ENCODE measurements around the gene SLC4A8.

DNA sequence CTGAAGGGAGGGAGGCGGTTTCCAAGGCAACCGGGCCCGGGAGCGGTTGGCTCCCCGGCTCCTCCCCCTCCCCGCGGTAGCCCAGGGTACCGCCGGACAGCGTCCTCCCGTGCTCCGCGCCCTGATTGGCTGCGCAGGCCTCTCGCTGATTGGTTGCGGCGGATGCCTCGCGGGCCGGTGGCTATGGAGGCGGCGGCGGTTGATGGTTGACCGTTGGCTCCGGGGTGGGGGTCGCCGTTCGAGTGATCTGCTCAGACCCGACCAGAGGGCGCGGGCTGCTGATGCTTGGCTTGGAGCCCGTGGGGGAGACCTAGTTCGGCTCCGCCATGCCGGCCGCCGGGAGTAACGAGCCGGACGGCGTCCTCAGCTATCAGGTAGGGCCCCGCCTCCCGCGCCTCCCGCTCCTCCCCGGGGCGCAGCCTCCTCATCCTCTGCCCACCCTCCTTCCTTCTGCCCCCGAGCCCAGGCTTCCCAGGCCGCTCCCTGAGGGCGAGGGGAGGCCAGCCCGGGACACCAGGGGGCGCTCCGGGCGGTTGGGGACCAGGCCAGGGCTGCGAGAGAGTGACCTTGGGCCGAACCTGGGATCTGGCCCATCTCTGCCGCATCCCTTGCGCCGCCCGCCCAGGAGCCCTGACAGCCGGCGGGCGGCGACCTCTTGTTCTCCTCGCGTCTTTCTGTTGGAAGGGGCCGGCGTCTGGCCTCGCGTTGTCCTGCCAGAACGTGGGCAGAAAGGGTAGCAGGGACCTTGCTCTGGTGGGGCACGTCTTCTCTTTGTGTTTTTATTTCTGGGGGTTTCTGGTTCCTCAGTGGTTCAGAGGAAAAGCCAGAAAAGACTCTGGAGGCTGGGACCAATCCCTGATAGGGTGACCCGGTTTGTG, at the start of gene SLC4A8:
- TF ChIP-seq, protein P1, sequence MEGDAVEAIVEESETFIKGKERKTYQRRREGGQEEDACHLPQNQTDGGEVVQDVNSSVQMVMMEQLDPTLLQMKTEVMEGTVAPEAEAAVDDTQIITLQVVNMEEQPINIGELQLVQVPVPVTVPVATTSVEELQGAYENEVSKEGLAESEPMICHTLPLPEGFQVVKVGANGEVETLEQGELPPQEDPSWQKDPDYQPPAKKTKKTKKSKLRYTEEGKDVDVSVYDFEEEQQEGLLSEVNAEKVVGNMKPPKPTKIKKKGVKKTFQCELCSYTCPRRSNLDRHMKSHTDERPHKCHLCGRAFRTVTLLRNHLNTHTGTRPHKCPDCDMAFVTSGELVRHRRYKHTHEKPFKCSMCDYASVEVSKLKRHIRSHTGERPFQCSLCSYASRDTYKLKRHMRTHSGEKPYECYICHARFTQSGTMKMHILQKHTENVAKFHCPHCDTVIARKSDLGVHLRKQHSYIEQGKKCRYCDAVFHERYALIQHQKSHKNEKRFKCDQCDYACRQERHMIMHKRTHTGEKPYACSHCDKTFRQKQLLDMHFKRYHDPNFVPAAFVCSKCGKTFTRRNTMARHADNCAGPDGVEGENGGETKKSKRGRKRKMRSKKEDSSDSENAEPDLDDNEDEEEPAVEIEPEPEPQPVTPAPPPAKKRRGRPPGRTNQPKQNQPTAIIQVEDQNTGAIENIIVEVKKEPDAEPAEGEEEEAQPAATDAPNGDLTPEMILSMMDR (IDR thresholded peaks at IDR 0.05), result peak; percentile 90
- TF ChIP-seq ZFP36 (IDR thresholded peaks at IDR 0.05; ENCODE audit: borderline replicate concordance, partially characterized antibody) (no peak), POLR2AphosphoS2 (conservative IDR thresholded peaks at IDR 0.05; ENCODE audit: low read length) (no peak), RAD21 (conservative IDR thresholded peaks at IDR 0.05 in 1 of 2, IDR thresholded peaks at IDR 0.05 in 1 of 2) (peak; percentile 56 to 79), TFCP2L1 (CRISPR knock-in tag; IDR thresholded peaks at IDR 0.05) (no peak), POLR2A (IDR thresholded peaks at IDR 0.05; ENCODE audit: low read length) (no peak), ESRRA (IDR thresholded peaks at IDR 0.05; ENCODE audit: borderline replicate concordance, low read length) (peak; percentile 85; the same call in 1 of the 2 replicates), KDM1A (IDR thresholded peaks at IDR 0.05; ENCODE audit: low read depth) (peak; percentile 69; the same call in 1 of the 2 replicates), PHF8 (IDR thresholded peaks at IDR 0.05; ENCODE audit: borderline replicate concordance, low read depth) (no peak)
